ENCODE measurements around the gene ZNF330.

- TF ChIP-seq, protein P1, sequence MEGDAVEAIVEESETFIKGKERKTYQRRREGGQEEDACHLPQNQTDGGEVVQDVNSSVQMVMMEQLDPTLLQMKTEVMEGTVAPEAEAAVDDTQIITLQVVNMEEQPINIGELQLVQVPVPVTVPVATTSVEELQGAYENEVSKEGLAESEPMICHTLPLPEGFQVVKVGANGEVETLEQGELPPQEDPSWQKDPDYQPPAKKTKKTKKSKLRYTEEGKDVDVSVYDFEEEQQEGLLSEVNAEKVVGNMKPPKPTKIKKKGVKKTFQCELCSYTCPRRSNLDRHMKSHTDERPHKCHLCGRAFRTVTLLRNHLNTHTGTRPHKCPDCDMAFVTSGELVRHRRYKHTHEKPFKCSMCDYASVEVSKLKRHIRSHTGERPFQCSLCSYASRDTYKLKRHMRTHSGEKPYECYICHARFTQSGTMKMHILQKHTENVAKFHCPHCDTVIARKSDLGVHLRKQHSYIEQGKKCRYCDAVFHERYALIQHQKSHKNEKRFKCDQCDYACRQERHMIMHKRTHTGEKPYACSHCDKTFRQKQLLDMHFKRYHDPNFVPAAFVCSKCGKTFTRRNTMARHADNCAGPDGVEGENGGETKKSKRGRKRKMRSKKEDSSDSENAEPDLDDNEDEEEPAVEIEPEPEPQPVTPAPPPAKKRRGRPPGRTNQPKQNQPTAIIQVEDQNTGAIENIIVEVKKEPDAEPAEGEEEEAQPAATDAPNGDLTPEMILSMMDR (IDR thresholded peaks at IDR 0.05): no peak
- no peak for TF ChIP-seq ZFX (IDR thresholded peaks at IDR 0.05; ENCODE audit: borderline replicate concordance)
Measured at GRCh38 chr4:141177171-141177570, 43.5 kb upstream of the ZNF330 start.

Measured in 22Rv1 (cell line).